Smooth muscle cell (in vitro differentiated cells): ENCODE data around the gene RPL11. TPM values are rescaled to one million over a fixed set of nuclear protein-coding genes. Genes with fewer than 3 reads are reported as not detected.
A peak's percentile ranks its signal among the peaks of the same experiment; 100 is the strongest.

ENCODE experiments used
- DNase-seq: peaks from one replicate; lab custom pipeline; 2025; ENCODE audit not compliant: unreplicated experiment; lab: John Stamatoyannopoulos, UW
- H2AFZ ChIP-seq: fragments of 200-600 bp; sonication (generic); 2 replicates; pipeline ENCODE4 v1.6.0; 2016; ENCODE audit warnings: antibody characterized with exemption, low read depth, mild to moderate bottlenecking
- H3F3A ChIP-seq: fragments of 200-600 bp; sonication (generic); 2 replicates; pipeline ENCODE4 v1.6.0; 2017; ENCODE audit warnings: antibody characterized with exemption, low read depth
- H3K27ac ChIP-seq: fragments of 200-600 bp; sonication (generic); 2 replicates; pipeline ENCODE4 v1.5.1; 2016; ENCODE audit warnings: low read depth, mild to moderate bottlenecking
- H3K27me3 ChIP-seq: fragments of 200-600 bp; sonication (generic); 2 replicates; pipeline ENCODE4 v1.6.1; 2016; ENCODE audit warnings: low read depth, mild to moderate bottlenecking
- H3K36me3 ChIP-seq: fragments of 200-600 bp; sonication (generic); 2 replicates; pipeline ENCODE4 v1.5.1; 2016; ENCODE audit warnings: low read depth
- H3K4me1 ChIP-seq: fragments of 200-600 bp; sonication (generic); 2 replicates; pipeline ENCODE4 v1.5.1; 2016; ENCODE audit warnings: low read depth
- H3K4me2 ChIP-seq: fragments of 200-600 bp; sonication (generic); 2 replicates; pipeline ENCODE4 v1.6.0; 2016; ENCODE audit warnings: mild to moderate bottlenecking
- H3K4me3 ChIP-seq: fragments of 200-600 bp; sonication (generic); 2 replicates; pipeline ENCODE4 v1.5.1; 2016; ENCODE audit warnings: mild to moderate bottlenecking
- H3K79me2 ChIP-seq: fragments of 200-600 bp; sonication (generic); 2 replicates; pipeline ENCODE4 v1.6.0; 2016; ENCODE audit warnings: low read depth, mild to moderate bottlenecking
- H3K9ac ChIP-seq: fragments of 200-600 bp; sonication (generic); 2 replicates; pipeline ENCODE4 v1.6.0; 2016; ENCODE audit warnings: low read depth
- H3K9me3 ChIP-seq: fragments of 200-600 bp; sonication (generic); replicated peaks from 2 replicates; pipeline ENCODE4 v1.5.1; 2016; ENCODE audit warnings: low read depth
- H4K20me1 ChIP-seq: fragments of 200-600 bp; sonication (generic); 2 replicates; pipeline ENCODE4 v1.6.0; 2016; ENCODE audit warnings: low read depth
- CTCF ChIP-seq: fragments of 200-600 bp; sonication (generic); IDR thresholded peaks from 2 replicates; pipeline ENCODE4 v1.5.1; 2017; ENCODE audit warnings: borderline replicate concordance, mild to moderate bottlenecking, antibody characterized with exemption; ENCODE audit not compliant: insufficient read depth, poor library complexity, severe bottlenecking
- WGBS: methylation state at CpG from one replicate; pipeline ENCODE4 v1.1.7; 2016; ENCODE audit warnings: low lambda C conversion rate; 5-methylcytosine and 5-hydroxymethylcytosine counted together
- polyA plus RNA-seq: library from polyadenylated mRNA; unstranded; fragments of >200 nt; fragmentation: Nextera tagmentation; extraction: Ambion mirVana; gene quantifications from 2 replicates; pipeline ENCODE4 v1.2.1, GENCODE V29; 2016
- total RNA-seq: library from RNA; depleted of rRNA; stranded (reverse); fragments of >200 nt; gene quantifications from 2 replicates; pipeline ENCODE4 v1.2.3, GENCODE V29; 2014

The RPL11 gene
- total and polyA plus RNA-seq, 2 experiments from 2014 or later, result 528 to 899 TPM

- Histone ChIP-seq H3K4me1 (no peaks in the 10 kb centered on the region), H3K9ac (no peak overlapping the region), H3K36me3 (no peaks in the 10 kb centered on the region), H3K4me2 (no peak overlapping the region), H3K4me3 (no peak overlapping the region), H3K27me3 (no peaks in the 10 kb centered on the region), H3K9me3 (no peaks in the 10 kb centered on the region), H2AFZ (no peak overlapping the region), H4K20me1 (no peaks in the 10 kb centered on the region), H3K79me2 (no peaks in the 10 kb centered on the region), H3F3A (no peaks in the 10 kb centered on the region), H3K27ac (no peak overlapping the region)
- 85% methylated on average over 2 of the region's 2 CpGs for WGBS
- TF ChIP-seq CTCF, result no peak
- no peak for DNase-seq
Measured at GRCh38 chr1:23670709-23671108, 20.9 kb upstream of the RPL11 start.

GRCh38 chr1:23673086-23673813 lies 18.4 kb upstream of the RPL11 start:
- H3K4me3 ChIP-seq, result no peak overlapping the region
- no peak overlapping the region for H3K4me2 ChIP-seq
- peaks cover 5% of the 10 kb centered on the region for H3K27me3 ChIP-seq
- WGBS, result 31% methylated on average over 6 of the region's 6 CpGs
- peak; percentile 4 for DNase-seq
- no peaks in the 10 kb centered on the region for H3F3A ChIP-seq
- no peak overlapping the region for H2AFZ ChIP-seq
- H3K9ac ChIP-seq, result no peak overlapping the region
- TF ChIP-seq CTCF, result no peak
- no peaks in the 10 kb centered on the region for H3K4me1 ChIP-seq
- H3K27ac ChIP-seq, result no peak overlapping the region
- H3K36me3 ChIP-seq, result no peaks in the 10 kb centered on the region
- H3K9me3 ChIP-seq, result no peaks in the 10 kb centered on the region
- no peaks in the 10 kb centered on the region for H3K79me2 ChIP-seq
- no peaks in the 10 kb centered on the region for H4K20me1 ChIP-seq

- Histone ChIP-seq H3K9ac (no peak overlapping the region), H3K9me3 (no peaks in the 10 kb centered on the region), H3K27me3 (peaks cover 32% of the 10 kb centered on the region), H3K36me3 (no peaks in the 10 kb centered on the region), H3K4me2 (no peak overlapping the region), H3K4me1 (no peaks in the 10 kb centered on the region), H3K79me2 (no peaks in the 10 kb centered on the region), H3F3A (no peaks in the 10 kb centered on the region), H3K4me3 (no peak overlapping the region), H4K20me1 (no peaks in the 10 kb centered on the region), H2AFZ (no peak overlapping the region), H3K27ac (no peak overlapping the region)
- TF ChIP-seq CTCF, result no peak
- 91% methylated on average over 4 of the region's 4 CpGs for WGBS
- no peak for DNase-seq
Measured at GRCh38 chr1:23679815-23680214, 11.8 kb upstream of the RPL11 start.

GRCh38 chr1:23682946-23683345 lies 8.7 kb upstream of the RPL11 start:
- no peak for TF ChIP-seq CTCF

More at GRCh38 chr1:23682946-23683345, 8.7 kb upstream of the RPL11 start:
- H3F3A ChIP-seq, result no peaks in the 10 kb centered on the region
- H3K9me3 ChIP-seq, result no peaks in the 10 kb centered on the region
- H3K27me3 ChIP-seq, result peaks cover 28% of the 10 kb centered on the region
- H3K27ac ChIP-seq, result no peak overlapping the region
- no peaks in the 10 kb centered on the region for H3K79me2 ChIP-seq
- no peaks in the 10 kb centered on the region for H3K4me1 ChIP-seq
- no peaks in the 10 kb centered on the region for H3K36me3 ChIP-seq
- no peak overlapping the region for H3K4me3 ChIP-seq
- H4K20me1 ChIP-seq, result no peaks in the 10 kb centered on the region
- DNase-seq, result no peak
- no peak overlapping the region for H2AFZ ChIP-seq
- no peak overlapping the region for H3K4me2 ChIP-seq
- H3K9ac ChIP-seq, result no peak overlapping the region
